ENCODE results near the gene KRT15. TPM values are rescaled to one million over a fixed set of nuclear protein-coding genes. Genes with fewer than 3 reads are reported as not detected.
A peak's percentile ranks its signal among the peaks of the same experiment; 100 is the strongest.

The KRT15 gene
- total and polyA plus RNA-seq, 9 of the 15 experiments (the other 6 are each of a cell fraction or from before 2014, with no cell fraction given): 0.28 to 4.4 (median 0.56) TPM

DNA sequence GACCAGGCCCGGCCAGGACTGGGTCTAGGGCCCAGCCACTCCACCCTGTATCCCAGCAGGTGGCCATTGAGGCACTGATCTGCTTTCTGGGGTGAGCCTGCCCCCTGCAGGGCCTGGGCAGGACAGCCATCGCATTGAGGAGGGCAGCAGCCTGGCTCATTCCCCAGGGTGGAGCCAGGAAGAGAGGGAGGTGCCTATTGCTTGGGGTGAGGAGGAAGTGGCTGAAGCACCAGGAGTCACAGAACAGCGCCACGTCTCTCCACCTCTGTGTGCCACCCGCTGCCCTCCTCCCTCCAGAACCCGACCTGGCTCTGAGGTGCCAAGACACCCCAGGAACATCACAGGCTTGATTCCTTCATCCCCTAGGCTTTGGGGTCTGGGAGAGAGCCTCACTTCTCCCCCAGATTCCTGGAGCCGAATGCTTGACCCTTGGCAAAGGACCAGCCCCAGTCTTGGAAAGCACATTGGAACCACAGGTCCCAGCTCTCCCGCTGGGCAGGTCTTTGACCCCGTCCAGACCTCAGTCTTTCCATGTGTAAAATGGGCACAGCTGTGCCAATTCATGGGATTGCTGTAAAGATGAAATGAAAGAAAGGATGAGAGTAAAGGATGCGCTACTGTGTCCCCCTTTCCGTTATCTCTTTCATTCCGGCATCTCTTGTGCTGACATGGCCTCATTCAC, 21.7 kb downstream of the KRT15 start (continued):
- TF ChIP-seq ZNF174 (CRISPR knock-in tag; IDR thresholded peaks at IDR 0.05) (no peak), BCOR (IDR thresholded peaks at IDR 0.05) (peak; percentile 98), PCBP1 (IDR thresholded peaks at IDR 0.05; ENCODE audit: low read depth, low read length, poor library complexity, severe bottlenecking) (no peak), RBM25 (IDR thresholded peaks at IDR 0.05; ENCODE audit: low read depth, low read length, severe bottlenecking) (peak; percentile 83), XRCC3 (IDR thresholded peaks at IDR 0.05) (no peak), MTA3 (IDR thresholded peaks at IDR 0.05; ENCODE audit: borderline replicate concordance) (peak; percentile 47; the same call in 1 of the 2 replicates), HNRNPK (IDR thresholded peaks at IDR 0.05; ENCODE audit: low read depth, low read length, poor library complexity, severe bottlenecking) (no peak), ZNF146 (CRISPR knock-in tag; IDR thresholded peaks at IDR 0.05; ENCODE audit: unreplicated experiment) (no peak), STAT5A (IDR thresholded peaks at IDR 0.05; ENCODE audit: borderline replicate concordance, low read length) (no peak), KLF1 (tag; IDR thresholded peaks at IDR 0.05) (0 out of 2 replicates have a peak, but pooled peaks have one; percentile 16), GATAD2A (IDR thresholded peaks at IDR 0.05) (no peak), PHF21A (IDR thresholded peaks at IDR 0.05; ENCODE audit: borderline replicate concordance, low read depth) (0 out of 2 replicates have a peak, but pooled peaks have one; percentile 23), SRSF7 (optimal IDR thresholded peaks at IDR 0.05; ENCODE audit: low read depth, low read length) (no peak), SRSF9 (IDR thresholded peaks at IDR 0.05; ENCODE audit: borderline replicate concordance, low read depth, low read length) (no peak), ELF4 (CRISPR knock-in tag; IDR thresholded peaks at IDR 0.05) (no peak), ZNF766 (CRISPR knock-in tag; conservative IDR thresholded peaks at IDR 0.05) (no peak), MCM3 (IDR thresholded peaks at IDR 0.05) (no peak), TBP (optimal IDR thresholded peaks at IDR 0.05; ENCODE audit: low read depth, low read length) (no peak), EP400 (IDR thresholded peaks at IDR 0.05) (0 out of 2 replicates have a peak, but pooled peaks have one; percentile 25), ZNF764 (CRISPR knock-in tag; IDR thresholded peaks at IDR 0.05; ENCODE audit: low read depth) (no peak)
- TF ChIP-seq, protein P1, sequence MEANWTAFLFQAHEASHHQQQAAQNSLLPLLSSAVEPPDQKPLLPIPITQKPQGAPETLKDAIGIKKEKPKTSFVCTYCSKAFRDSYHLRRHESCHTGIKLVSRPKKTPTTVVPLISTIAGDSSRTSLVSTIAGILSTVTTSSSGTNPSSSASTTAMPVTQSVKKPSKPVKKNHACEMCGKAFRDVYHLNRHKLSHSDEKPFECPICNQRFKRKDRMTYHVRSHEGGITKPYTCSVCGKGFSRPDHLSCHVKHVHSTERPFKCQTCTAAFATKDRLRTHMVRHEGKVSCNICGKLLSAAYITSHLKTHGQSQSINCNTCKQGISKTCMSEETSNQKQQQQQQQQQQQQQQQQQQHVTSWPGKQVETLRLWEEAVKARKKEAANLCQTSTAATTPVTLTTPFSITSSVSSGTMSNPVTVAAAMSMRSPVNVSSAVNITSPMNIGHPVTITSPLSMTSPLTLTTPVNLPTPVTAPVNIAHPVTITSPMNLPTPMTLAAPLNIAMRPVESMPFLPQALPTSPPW (CRISPR knock-in tag; IDR thresholded peaks at IDR 0.05): no peak
- TF ChIP-seq, protein P2, sequence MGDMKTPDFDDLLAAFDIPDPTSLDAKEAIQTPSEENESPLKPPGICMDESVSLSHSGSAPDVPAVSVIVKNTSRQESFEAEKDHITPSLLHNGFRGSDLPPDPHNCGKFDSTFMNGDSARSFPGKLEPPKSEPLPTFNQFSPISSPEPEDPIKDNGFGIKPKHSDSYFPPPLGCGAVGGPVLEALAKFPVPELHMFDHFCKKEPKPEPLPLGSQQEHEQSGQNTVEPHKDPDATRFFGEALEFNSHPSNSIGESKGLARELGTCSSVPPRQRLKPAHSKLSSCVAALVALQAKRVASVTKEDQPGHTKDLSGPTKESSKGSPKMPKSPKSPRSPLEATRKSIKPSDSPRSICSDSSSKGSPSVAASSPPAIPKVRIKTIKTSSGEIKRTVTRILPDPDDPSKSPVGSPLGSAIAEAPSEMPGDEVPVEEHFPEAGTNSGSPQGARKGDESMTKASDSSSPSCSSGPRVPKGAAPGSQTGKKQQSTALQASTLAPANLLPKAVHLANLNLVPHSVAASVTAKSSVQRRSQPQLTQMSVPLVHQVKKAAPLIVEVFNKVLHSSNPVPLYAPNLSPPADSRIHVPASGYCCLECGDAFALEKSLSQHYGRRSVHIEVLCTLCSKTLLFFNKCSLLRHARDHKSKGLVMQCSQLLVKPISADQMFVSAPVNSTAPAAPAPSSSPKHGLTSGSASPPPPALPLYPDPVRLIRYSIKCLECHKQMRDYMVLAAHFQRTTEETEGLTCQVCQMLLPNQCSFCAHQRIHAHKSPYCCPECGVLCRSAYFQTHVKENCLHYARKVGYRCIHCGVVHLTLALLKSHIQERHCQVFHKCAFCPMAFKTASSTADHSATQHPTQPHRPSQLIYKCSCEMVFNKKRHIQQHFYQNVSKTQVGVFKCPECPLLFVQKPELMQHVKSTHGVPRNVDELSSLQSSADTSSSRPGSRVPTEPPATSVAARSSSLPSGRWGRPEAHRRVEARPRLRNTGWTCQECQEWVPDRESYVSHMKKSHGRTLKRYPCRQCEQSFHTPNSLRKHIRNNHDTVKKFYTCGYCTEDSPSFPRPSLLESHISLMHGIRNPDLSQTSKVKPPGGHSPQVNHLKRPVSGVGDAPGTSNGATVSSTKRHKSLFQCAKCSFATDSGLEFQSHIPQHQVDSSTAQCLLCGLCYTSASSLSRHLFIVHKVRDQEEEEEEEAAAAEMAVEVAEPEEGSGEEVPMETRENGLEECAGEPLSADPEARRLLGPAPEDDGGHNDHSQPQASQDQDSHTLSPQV (IDR thresholded peaks at IDR 0.05): peak; percentile 17; the same call in 1 of the 2 replicates
